ENCODE measurements around the gene RASAL2. TPM values are rescaled to one million over a fixed set of nuclear protein-coding genes. Genes with fewer than 3 reads are reported as not detected.

RASAL2 gene
- total and polyA plus RNA-seq, 9 of the 15 experiments (the other 6 are each of a cell fraction or from before 2014, with no cell fraction given): 0.13 to 1.0 (median 0.62) TPM

GRCh38 chr1:178086766-178087165, 7.1 kb upstream of the RASAL2 start:
- WGBS (ENCODE audit: insufficient coverage, low coverage, missing lambda C conversion rate): 0% methylated on average over 4 of the region's 4 CpGs

More at GRCh38 chr1:178086766-178087165, 7.1 kb upstream of the RASAL2 start:
- no peak overlapping the region for H3K27ac ChIP-seq (ENCODE audit: extremely low read depth, low read depth, low read length)
- FAIRE-seq (no peak), DNase-seq (ENCODE audit: extremely low read depth in 1 of 4, low spot score in 3 of 4) (no peak), ATAC-seq (no peak)
- no peak overlapping the region for H2AFZ ChIP-seq (ENCODE audit: low read depth, low read length)
- H3K79me2 ChIP-seq (ENCODE audit: control insufficient read depth, insufficient read depth, low read length): no peaks in the 10 kb centered on the region
- H3K4me3 ChIP-seq: no peak overlapping the region
- TF ChIP-seq ZZZ3 (IDR thresholded peaks at IDR 0.05) (no peak), DPF2 (IDR thresholded peaks at IDR 0.05) (no peak), ZNF197 (CRISPR knock-in tag; IDR thresholded peaks at IDR 0.05; ENCODE audit: low read depth) (no peak), BHLHE40 (IDR thresholded peaks at IDR 0.05; ENCODE audit: low read length) (no peak), ETV5 (CRISPR knock-in tag; IDR thresholded peaks at IDR 0.05; ENCODE audit: low read depth) (no peak), NCOA6 (IDR thresholded peaks at IDR 0.05) (no peak), SMARCC2 (IDR thresholded peaks at IDR 0.05; ENCODE audit: low read depth) (no peak), NFIX (CRISPR knock-in tag; IDR thresholded peaks at IDR 0.05; ENCODE audit: low read depth) (no peak), ZNF780A (CRISPR knock-in tag; IDR thresholded peaks at IDR 0.05) (no peak), SIRT6 (IDR thresholded peaks at IDR 0.05; ENCODE audit: low read depth, low read length) (no peak), RBM17 (IDR thresholded peaks at IDR 0.05; ENCODE audit: borderline replicate concordance, low read depth, low read length) (no peak), MITF (IDR thresholded peaks at IDR 0.05) (no peak), ZNF436 (CRISPR knock-in tag; IDR thresholded peaks at IDR 0.05) (no peak), FIP1L1 (IDR thresholded peaks at IDR 0.05; ENCODE audit: low read depth, low read length, poor library complexity, severe bottlenecking) (no peak), ZNF143 (CRISPR knock-in tag; IDR thresholded peaks at IDR 0.05) (no peak), MAX (CRISPR knock-in tag; IDR thresholded peaks at IDR 0.05) (no peak)
- TF ChIP-seq, protein P1, sequence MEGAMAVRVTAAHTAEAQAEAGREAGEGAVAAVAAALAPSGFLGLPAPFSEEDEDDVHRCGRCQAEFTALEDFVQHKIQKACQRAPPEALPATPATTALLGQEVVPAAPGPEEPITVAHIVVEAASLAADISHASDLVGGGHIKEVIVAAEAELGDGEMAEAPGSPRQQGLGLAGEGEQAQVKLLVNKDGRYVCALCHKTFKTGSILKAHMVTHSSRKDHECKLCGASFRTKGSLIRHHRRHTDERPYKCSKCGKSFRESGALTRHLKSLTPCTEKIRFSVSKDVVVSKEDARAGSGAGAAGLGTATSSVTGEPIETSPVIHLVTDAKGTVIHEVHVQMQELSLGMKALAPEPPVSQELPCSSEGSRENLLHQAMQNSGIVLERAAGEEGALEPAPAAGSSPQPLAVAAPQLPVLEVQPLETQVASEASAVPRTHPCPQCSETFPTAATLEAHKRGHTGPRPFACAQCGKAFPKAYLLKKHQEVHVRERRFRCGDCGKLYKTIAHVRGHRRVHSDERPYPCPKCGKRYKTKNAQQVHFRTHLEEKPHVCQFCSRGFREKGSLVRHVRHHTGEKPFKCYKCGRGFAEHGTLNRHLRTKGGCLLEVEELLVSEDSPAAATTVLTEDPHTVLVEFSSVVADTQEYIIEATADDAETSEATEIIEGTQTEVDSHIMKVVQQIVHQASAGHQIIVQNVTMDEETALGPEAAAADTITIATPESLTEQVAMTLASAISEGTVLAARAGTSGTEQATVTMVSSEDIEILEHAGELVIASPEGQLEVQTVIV (CRISPR knock-in tag; IDR thresholded peaks at IDR 0.05; ENCODE audit: borderline replicate concordance): no peak
- TF ChIP-seq, protein P2, sequence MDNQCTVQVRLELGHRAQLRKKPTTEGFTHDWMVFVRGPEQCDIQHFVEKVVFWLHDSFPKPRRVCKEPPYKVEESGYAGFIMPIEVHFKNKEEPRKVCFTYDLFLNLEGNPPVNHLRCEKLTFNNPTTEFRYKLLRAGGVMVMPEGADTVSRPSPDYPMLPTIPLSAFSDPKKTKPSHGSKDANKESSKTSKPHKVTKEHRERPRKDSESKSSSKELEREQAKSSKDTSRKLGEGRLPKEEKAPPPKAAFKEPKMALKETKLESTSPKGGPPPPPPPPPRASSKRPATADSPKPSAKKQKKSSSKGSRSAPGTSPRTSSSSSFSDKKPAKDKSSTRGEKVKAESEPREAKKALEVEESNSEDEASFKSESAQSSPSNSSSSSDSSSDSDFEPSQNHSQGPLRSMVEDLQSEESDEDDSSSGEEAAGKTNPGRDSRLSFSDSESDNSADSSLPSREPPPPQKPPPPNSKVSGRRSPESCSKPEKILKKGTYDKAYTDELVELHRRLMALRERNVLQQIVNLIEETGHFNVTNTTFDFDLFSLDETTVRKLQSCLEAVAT (IDR thresholded peaks at IDR 0.05): no peak
- H3K9me3 ChIP-seq (replicated peaks; ENCODE audit: control insufficient read depth, insufficient read depth, low read depth, low read length): no peaks in the 10 kb centered on the region
- intact Hi-C loops (cut with micrococcal nuclease): no loop called here
- no peaks in the 10 kb centered on the region for H4K20me1 ChIP-seq (replicated peaks; ENCODE audit: control insufficient read depth, insufficient read depth, low read length)
- H3K4me1 ChIP-seq (replicated peaks in 1 of 2; ENCODE audit: control insufficient read depth in 2 of 2, insufficient read depth in 2 of 2, low read length in 2 of 2): no peaks in the 10 kb centered on the region
- in situ Hi-C loops (cut with MboI): no loop called here
- POLR2A ChIA-PET: no interaction called here
- H3K27me3 ChIP-seq (ENCODE audit: control insufficient read depth in 2 of 2, insufficient read depth in 2 of 2, low read length in 2 of 2): no peaks in the 10 kb centered on the region
- CTCF ChIA-PET (ENCODE audit: low intra/inter-chr PET ratio): no interaction called here
- BruUV-seq (replicated peaks): no TSS peak
- no peak overlapping the region for H3K9ac ChIP-seq (ENCODE audit: insufficient read depth in 1 of 2, low read depth in 2 of 2, low read length in 2 of 2)
- H3K4me2 ChIP-seq (ENCODE audit: insufficient read depth, low read length): no peak overlapping the region
- no peaks in the 10 kb centered on the region for H3K36me3 ChIP-seq (ENCODE audit: control insufficient read depth, insufficient read depth, low read length)
- no peaks in the 10 kb centered on the region for H3K9me1 ChIP-seq (ENCODE audit: control insufficient read depth, insufficient read depth, low read length)

Data from K562 (cell line).